ENCODE measurements around the gene SIGLEC14.
"Not testable (repeated sequence)": the region's sequence is repeated elsewhere in the genome, so short reads cannot be mapped to it uniquely, and the experiment has no call there.

The SIGLEC14 gene

GRCh38 chr19:51646730-51647129 lies at the start of gene SIGLEC14:
Gene SIGLEC14, minus strand, starts transcription at chr19:51646825. Its CDS starts 66 bp downstream, at chr19:51646759.
- DNase-seq: not testable (repeated sequence)

GRCh38 chr19:51695702-51696315 lies 49.2 kb upstream of the SIGLEC14 start:
- DNase-seq: no peak

- no peak for DNase-seq
Measured at GRCh38 chr19:51695088-51695487, 48.5 kb upstream of the SIGLEC14 start.

GRCh38 chr19:51694318-51695085 lies 47.9 kb upstream of the SIGLEC14 start:
- no peak for DNase-seq

- no peak for DNase-seq
Measured at GRCh38 chr19:51693819-51694218, 47.2 kb upstream of the SIGLEC14 start.

DNA sequence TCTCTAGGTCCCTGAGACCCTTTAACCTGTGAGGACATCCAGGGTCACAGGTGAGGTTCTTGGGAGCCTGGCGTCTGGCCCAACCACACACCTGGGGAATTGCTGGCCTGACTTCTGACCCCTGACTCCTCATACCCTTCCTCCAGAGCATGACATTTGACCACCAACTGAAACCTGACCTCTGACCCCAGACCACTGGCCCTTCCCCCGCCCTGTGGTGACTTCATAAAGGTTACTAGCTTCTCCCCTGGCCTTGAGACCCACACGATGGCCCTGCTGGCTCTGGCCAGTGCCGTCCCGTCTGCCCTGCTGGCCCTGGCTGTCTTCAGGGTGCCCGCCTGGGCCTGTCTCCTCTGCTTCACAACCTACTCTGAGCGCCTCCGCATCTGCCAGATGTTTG lies 46.6 kb upstream of the SIGLEC14 start, which contains the start of gene SPACA6:
TSS of gene SPACA6 (plus strand) at position 71 of the 400 bp plus-strand sequence. CDS start at position 268, 197 bp downstream.
- DNase-seq: no peak

- no peak for DNase-seq
Measured at GRCh38 chr19:51692468-51692867, 45.8 kb upstream of the SIGLEC14 start.

DNA sequence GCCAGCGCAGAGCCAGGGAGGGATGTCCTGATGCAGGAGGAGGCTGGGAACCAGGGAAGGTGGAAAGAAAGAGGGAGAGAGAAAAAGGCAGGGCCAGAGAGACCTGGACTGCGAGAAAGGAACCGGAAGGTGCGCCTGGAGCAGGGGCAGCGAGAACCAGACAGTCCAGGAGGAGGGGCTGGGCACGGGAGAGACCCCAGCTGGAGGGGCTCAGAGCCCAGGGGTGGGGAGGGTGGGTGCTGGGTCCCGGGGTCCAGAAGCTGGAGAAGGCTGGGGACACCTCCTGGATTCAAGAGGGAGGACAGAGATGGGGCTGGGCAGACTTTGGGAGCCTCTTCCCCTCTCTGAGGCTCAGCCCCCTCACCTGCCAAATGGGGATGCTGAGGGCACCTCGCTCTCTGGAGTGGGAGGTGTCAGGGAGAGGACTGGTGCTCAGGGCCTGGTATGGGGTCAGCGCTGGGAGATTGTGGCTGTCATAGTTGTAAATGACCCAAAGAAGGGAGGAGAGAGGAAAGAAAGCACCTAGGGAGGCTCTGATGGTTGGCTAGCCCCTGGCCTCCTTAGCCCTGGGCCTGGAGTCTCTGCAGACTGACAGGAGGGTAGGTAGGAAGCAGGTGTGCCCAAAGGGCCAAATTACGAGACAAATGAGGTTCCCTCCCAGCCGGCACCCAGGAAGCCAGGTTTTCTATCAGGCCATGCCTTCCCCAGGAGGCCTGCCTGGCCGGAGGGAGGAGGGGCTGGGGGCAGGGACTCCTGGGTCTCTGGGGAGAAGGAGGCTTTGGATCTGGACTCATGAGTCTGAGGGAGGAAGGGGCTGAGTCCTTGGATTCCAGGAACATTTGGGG lies 45.2 kb upstream of the SIGLEC14 start:
- DNase-seq: no peak

GRCh38 chr19:51691074-51691583 lies 44.5 kb upstream of the SIGLEC14 start:
- no peak for DNase-seq

GRCh38 chr19:51690454-51691073 lies 43.9 kb upstream of the SIGLEC14 start:
- DNase-seq: no peak

DNA sequence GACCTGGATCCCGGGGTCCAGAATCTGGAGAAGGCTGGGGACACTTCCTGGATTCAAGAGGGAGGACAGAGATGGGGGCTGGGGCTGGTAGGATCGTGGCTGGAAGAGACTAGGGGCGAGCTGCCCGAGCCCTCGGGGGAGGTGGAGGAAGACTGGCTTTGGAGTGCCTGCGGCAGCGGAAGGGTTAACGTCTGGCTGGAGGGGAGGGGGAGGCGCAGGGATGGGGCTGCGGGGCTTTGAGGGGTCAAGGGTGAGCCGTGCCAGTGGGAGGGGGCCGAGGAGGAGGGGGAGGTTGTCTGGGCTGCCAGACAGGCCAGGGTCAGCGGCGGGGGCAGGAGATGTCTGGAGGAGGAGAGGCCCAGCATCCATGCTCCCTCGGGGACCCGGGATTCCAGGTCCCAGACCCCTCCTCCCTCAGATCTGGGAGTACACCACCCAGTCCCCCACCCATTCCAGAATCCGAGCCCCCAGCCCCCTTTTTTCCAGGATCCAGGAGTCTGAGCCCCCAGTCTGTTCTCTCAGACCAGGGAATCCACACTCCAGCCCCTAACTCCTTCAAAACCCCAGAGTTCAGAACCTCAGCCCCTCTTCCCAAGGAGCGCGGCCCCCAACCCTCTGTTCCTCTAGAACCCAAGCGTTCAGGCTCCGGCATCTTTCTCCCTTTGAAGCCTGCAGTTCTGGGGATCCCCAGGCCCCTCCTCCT lies 43.3 kb upstream of the SIGLEC14 start:
- no peak for DNase-seq

GRCh38 chr19:51688671-51689571 lies 42.3 kb upstream of the SIGLEC14 start:
- no peak for DNase-seq

GRCh38 chr19:51687791-51688670 lies 41.4 kb upstream of the SIGLEC14 start:
- DNase-seq: no peak

- DNase-seq: no peak
Measured at GRCh38 chr19:51686171-51686570, 39.5 kb upstream of the SIGLEC14 start.

DNA sequence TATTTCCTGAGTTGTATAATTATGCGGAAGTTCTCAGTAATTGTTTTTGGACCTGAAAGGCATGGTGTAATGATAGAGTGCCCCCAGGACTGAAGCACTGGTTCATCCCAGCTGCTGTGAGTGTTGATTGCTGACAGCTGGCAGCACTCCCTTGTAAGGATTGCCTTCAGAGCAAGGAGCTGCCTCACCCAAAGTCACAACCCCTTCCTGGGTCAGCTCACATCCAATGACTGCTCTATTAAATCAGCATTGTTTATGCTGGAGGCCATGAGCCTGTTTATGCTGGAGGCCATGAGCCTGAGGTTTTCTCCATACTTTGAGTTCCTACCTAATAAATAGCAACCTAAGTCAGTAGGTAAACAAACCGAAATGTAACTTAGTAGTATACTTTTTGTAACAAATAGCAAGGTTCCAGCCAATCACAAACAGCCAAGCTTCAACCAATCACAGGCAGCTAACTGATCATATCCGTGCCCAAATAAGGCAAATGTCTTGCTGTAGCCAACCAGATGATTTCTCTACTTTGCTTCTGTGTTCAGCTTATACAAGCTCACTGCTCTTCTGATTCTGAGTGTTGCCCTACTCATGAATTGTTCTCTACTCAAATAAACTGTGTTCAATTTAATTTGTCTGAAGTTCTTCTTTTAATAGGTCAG lies 34.8 kb upstream of the SIGLEC14 start:
- no peak for DNase-seq

- no peak for DNase-seq
Measured at GRCh38 chr19:51680474-51680873, 33.8 kb upstream of the SIGLEC14 start.

DNA sequence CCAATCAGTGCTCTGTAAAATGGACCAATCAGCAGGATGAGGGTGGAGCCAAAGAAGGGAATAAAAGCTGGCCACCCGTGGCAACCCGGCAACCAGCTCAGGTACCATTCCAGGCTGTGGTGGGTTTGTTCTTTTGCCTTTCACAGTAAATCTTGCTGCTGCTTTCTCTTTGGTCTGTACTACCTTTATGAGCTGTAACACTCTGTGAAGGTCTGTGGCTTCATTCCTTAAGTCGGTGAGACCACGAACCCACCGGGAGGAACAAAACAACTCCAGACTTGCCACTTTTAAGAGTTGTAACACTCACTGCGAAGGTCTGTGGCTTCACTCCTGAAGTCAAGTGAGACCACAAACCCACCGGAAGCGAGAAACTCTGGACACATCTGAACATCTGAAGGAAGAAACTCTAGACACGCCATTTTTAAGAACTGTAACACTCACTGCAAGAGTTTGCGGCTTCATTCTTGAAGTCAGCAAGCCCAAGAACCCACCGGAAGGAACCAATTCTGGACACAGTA lies 30.0 kb upstream of the SIGLEC14 start:
- DNase-seq: no peak

DNA sequence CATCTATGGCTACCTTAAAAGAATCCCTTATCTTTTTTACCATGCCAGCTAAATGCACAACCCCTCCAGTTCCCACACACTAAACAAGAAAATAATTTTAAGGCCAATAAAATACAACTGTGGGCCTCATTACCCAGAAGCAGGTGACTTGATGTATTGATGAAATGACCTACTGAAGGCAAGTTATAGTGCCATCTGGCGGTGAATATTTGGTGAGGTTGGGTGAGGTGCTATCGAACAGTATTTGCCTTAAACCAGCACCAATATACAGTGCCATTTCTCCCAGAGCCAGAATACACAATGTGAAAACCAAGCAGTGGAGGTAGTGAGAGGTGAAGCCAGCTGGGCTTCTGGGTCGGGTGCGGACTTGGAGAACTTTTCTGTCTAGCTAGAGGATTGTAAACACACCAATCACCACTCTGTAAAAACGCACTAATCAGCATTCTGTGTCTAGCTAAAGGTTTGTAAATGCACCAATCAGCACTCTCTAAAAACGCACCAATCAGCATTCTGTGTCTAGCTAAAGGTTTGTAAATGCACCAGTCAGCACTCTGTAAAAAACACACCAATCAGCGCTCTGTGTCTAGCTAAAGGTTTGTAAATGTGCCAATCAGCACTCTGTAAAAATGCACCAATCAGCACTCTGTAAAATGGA lies 29.4 kb upstream of the SIGLEC14 start:
- DNase-seq: not testable (repeated sequence)

- DNase-seq: no peak
Measured at GRCh38 chr19:51668216-51668615, 21.6 kb upstream of the SIGLEC14 start.

Data from NCI-H2081 (cell line).